IPS-NIHi7 (cell line): ENCODE data around the gene METTL22.

Experiments
- DNase-seq: peaks from one replicate; pipeline ENCODE4 v3.0.0; 2012; ENCODE audit warnings: mixed read lengths; ENCODE audit errors: extremely low spot score

METTL22 gene

GRCh38 chr16:8594149-8594666 lies 27.3 kb upstream of the METTL22 start:
- DNase-seq = no peak

- no peak for DNase-seq
Measured at GRCh38 chr16:8595783-8596182, 25.7 kb upstream of the METTL22 start.

- DNase-seq = no peak
Measured at GRCh38 chr16:8596581-8596980, 24.9 kb upstream of the METTL22 start.

GRCh38 chr16:8600144-8600775 lies 21.2 kb upstream of the METTL22 start:
- DNase-seq = no peak

GRCh38 chr16:8605554-8605953 lies 15.9 kb upstream of the METTL22 start:
- no peak for DNase-seq

- no peak for DNase-seq
Measured at GRCh38 chr16:8607214-8607613, 14.3 kb upstream of the METTL22 start.

- no peak for DNase-seq
Measured at GRCh38 chr16:8611122-8611521, 10.4 kb upstream of the METTL22 start.

GRCh38 chr16:8611886-8612600 lies 9.5 kb upstream of the METTL22 start:
- DNase-seq = no peak

- no peak for DNase-seq
Measured at GRCh38 chr16:8614435-8615029, 7.0 kb upstream of the METTL22 start.

GRCh38 chr16:8619671-8620370 lies 1.7 kb upstream of the METTL22 start:
- no peak for DNase-seq

GRCh38 chr16:8620535-8620934 lies 963 bp upstream of the METTL22 start:
- DNase-seq = no peak

GRCh38 chr16:8621222-8621571 lies 301 bp upstream of the METTL22 start:
- DNase-seq = no peak

- DNase-seq = no peak
Measured at GRCh38 chr16:8622315-8622656, 788 bp downstream of the METTL22 start.

- no peak for DNase-seq
Measured at GRCh38 chr16:8623634-8624033, 2.1 kb downstream of the METTL22 start.

GRCh38 chr16:8625491-8626087 lies 4.1 kb downstream of the METTL22 start:
- no peak for DNase-seq

GRCh38 chr16:8626946-8627345 lies 5.4 kb downstream of the METTL22 start:
- DNase-seq = no peak

- no peak for DNase-seq
Measured at GRCh38 chr16:8627456-8627855, 6.0 kb downstream of the METTL22 start.

- DNase-seq = no peak
Measured at GRCh38 chr16:8628981-8629725, 7.7 kb downstream of the METTL22 start.

GRCh38 chr16:8630255-8630953 lies 8.9 kb downstream of the METTL22 start:
- DNase-seq = no peak

GRCh38 chr16:8631373-8631772 lies 9.9 kb downstream of the METTL22 start:
- DNase-seq = no peak
